IPS DF 4.7 (cell line): ENCODE measurements around the gene PLEKHF1.

Source experiments
- DNase-seq: peaks from one replicate; pipeline ENCODE4 v3.0.0-alpha.2; 2013; ENCODE audit warnings: low spot score; ENCODE audit errors: extremely low read depth

PLEKHF1 gene

DNA sequence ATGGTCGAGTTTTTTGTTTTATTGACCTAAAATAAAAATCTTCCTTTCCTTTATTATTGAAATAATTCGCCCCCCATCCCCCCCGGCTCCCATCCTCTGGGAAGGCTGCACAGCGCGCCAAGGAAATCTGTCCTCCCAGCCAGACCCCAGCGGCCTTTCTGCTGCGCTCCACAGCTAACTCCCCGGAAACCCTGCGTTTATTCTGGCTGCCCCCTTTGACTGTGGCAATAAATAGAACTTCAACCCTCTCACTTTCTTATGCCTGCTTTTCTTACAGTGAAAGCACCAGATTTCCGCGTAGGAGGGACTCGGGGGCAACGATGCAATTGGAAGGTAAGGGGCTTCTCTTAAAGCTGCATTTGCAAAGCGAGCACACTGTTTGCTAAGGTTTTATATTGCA lies 59.5 kb downstream of the PLEKHF1 start:
- DNase-seq, result no peak
